Spleen (tissue), 7 donors: ENCODE data around the gene SCYL1.

Experiments used
- POLR2A ChIP-seq, 3 donors: fragments of 450-650 bp; IDR thresholded peaks; one replicate each; pipeline ENCODE4 v1.5.1; 2017; ENCODE audit warnings: antibody characterized with exemption in 3 of 3, mild to moderate bottlenecking in 1 of 3
- POLR2AphosphoS5 ChIP-seq, 3 donors: sonication (generic); formaldehyde crosslinking; IDR thresholded peaks; one replicate each; pipeline ENCODE4 v1.5.1; 2017; ENCODE audit warnings: antibody characterized with exemption in 3 of 3
- TF ChIP-seq, protein P1 (sequence below), 11 experiments: fragments of 200-600 bp in 7 of 11; fragments of 450-650 bp in 4 of 11; sonication (generic) in 4 of 11; IDR thresholded peaks in 8 of 11; conservative IDR thresholded peaks in 3 of 11; 1 replicate in 7 of 11; 2 replicates in 4 of 11; pipeline versions ENCODE4 v1.4.0 to v1.8.0; 2016 to 2021; ENCODE audit warnings: antibody characterized with exemption in 11 of 11, inconsistent platforms in 4 of 11, mild to moderate bottlenecking in 1 of 11
- donor health status: DM: no; HTN: no; CAD: no; lungs with moderate emphysema.
- donor health status: DM: no; HTN: no; CAD: no.
- donor health status: DM: no; HTN: no; CAD: no.

DNA sequence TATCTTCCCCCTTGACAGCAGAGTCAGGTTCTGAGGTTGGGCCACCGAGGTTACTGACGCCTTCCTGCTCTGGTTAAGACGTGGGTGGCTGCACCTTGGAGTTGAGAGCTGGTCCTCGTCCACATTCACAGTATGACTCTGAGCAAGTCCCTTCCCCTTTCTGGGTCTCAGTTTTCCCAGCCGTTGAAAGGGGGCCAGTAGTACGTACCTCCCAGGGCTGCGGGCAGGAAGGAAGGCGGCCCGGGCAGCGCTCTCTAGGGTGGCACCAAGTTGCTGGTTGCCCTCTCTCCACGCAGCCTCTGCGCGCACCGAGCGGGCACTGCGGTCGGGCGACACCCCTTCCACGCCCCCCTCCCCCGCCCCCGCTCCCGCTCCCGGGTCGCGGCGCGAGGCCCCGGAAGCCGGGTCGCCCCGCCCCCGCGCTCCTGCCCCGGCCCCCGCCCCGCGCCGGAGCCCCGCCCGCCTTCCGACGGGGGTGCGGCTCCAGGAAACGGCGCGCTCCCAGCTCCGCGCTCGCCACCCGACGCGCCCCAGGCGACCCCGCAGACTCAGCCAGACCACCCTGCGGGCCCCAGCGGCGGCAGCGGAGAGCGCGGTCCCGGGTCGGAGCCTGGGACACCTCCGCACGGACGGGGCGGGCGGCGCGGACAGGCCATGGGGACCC, 50.8 kb downstream of the SCYL1 start, which contains the start of gene EHBP1L1:
- TF ChIP-seq POLR2A (IDR thresholded peaks at IDR 0.05) (peak in 1 of 3 donors; percentile 28), POLR2AphosphoS5 (IDR thresholded peaks at IDR 0.05) (peak; percentile 74 to 84 (median 83))
- TF ChIP-seq, protein P1, sequence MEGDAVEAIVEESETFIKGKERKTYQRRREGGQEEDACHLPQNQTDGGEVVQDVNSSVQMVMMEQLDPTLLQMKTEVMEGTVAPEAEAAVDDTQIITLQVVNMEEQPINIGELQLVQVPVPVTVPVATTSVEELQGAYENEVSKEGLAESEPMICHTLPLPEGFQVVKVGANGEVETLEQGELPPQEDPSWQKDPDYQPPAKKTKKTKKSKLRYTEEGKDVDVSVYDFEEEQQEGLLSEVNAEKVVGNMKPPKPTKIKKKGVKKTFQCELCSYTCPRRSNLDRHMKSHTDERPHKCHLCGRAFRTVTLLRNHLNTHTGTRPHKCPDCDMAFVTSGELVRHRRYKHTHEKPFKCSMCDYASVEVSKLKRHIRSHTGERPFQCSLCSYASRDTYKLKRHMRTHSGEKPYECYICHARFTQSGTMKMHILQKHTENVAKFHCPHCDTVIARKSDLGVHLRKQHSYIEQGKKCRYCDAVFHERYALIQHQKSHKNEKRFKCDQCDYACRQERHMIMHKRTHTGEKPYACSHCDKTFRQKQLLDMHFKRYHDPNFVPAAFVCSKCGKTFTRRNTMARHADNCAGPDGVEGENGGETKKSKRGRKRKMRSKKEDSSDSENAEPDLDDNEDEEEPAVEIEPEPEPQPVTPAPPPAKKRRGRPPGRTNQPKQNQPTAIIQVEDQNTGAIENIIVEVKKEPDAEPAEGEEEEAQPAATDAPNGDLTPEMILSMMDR (IDR thresholded peaks at IDR 0.05 in 8 of 11, conservative IDR thresholded peaks at IDR 0.05 in 3 of 11), result no peak
